HG03439 (cell line): ENCODE results near the gene CD200.

Source experiments
- ATAC-seq: cut with Tn5 transposase; IDR thresholded peaks from one replicate; pipeline ENCODE4 v1.9.1; 2021; ENCODE audit warnings: mild to moderate bottlenecking, moderate library complexity; ENCODE audit not compliant: unreplicated experiment

The CD200 gene

GRCh38 chr3:112327371-112327951 is 5.5 kb upstream of the CD200 start:
- ATAC-seq = peak; percentile 90

GRCh38 chr3:112331851-112332250 is 1.1 kb upstream of the CD200 start:
- ATAC-seq = no peak

DNA sequence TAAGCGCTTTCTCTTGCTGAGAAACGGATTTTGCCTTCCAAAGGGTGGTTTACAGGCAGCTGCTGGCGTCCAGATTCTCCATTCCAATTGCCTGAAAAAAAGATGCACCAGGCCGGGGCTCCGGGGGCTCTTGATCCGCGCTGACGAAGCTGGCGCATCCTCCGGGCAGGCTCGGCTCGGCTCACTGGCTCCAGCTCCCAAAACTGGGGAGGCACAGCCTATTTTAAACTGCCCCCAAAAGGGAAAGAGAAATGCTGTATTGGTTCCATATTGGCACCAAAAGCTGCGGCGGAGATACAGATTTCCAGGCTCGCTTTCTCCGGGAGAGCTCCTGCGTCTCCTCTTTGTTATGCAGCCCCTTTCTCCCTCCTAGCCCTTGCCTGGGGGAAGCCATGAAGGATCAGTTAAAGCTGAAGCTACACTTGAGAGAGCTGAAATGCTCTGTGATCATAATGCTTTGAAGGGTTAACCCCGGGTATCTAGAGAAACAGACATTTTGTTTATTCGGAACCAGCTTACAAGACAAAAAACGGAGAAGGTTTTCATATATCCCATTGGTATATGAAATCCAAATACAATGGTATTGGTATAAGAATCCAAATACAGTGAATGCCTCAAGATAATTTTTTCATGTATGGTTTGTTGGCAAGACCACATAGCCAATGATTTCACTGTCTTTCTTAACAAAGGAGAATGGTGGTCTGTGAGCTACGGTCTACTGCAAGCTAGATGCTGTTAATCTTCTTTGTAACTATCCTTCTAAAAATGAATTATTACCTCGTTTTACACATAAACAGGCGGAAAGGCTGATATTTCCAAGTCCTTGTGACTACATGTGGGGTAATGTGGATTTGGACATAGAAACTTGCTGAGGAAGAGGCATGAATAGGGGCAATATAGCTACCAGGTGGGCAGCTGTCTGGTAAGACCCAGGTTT is 693 bp downstream of the CD200 start:
- peak; percentile 45 for ATAC-seq

DNA sequence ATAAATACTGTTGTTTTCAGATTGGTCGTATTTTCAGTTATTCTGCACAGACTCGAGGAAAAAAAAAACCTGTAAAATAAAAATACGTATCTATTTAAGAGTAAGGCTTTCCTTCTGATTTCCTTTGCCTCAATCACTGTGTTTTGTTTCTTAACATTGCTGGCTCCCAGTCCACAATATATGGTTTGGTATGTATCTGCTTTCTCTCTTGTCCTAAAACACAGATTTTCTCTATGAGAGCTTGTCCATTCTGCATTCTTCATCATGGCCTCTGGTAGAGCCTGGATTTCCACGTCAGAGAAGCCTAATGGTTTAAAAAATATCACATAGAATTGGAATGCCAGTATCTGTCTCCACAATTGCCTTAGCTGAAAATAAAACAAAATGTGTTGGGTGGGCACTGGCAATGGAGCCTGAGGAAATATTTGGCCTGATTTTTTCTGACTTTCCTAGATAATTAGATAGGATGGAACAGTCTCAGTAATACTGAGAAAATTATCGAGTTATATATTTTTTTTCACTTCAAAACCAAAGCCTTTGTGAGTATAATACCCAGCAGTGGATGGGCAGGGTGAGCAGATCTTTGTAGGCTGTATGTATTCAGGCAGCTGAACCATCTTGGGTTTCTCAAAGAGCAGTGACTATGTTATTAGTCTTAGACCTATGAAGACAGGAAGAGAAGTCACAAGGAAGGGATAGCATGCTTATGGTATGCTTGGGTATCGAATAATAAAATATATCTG is 1.9 kb downstream of the CD200 start:
- ATAC-seq = no peak

DNA sequence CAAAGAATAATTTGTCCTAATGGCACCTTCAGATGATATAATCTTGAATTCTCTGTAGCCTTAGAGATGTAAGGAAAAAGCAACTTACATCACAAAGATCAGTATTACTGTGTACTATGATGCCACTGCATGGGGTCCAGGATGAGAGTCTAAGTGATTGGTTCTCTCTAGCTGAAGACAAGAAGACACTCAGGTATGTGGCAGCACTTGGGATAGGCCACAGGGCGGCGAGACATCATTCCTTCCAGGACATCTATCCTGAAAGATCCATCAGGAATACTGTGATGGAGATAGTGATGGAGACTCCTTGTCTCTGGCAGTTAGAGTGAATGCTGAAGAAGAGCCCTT is 2.5 kb downstream of the CD200 start:
- no peak for ATAC-seq

GRCh38 chr3:112338021-112338726 is 5.2 kb downstream of the CD200 start:
- ATAC-seq = no peak

DNA sequence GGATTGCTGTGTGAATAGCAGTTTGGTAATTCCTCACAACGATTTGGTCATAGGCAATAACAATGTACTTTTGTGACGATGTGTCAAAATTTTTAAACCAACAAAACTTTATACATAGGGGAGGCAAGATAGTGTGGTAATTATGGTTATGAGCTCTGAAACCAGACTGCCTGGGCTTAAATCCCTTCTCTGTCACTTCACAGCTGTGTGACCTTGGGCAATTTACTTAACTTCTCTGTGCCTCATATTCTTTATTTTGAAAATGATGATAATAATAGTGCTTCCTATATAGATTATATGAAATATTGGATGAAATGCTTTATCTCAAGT is 5.7 kb downstream of the CD200 start:
- no peak for ATAC-seq

DNA sequence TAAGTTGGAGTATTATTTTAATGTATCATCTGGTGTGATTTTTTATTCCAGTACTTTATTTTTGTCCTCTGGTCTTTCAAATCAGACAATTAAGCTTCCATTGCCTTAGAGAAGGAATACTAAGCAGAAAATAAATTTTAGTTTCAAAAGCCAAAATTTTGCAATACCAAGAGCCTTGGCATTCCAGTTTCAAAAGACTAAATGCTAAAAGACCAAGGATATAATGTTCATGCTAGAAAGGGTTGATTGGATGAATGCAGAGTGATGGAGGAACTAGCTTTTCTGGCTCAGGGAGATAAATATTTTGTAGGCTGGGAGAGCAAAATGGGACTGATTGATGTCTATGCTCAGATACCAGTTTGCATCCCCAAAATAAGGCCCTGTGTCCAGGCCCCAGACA is 6.2 kb downstream of the CD200 start:
- no peak for ATAC-seq

- no peak for ATAC-seq
Observed at GRCh38 chr3:112339609-112340008, 6.7 kb downstream of the CD200 start.

- ATAC-seq = no peak
Observed at GRCh38 chr3:112341386-112341785, 8.4 kb downstream of the CD200 start.

DNA sequence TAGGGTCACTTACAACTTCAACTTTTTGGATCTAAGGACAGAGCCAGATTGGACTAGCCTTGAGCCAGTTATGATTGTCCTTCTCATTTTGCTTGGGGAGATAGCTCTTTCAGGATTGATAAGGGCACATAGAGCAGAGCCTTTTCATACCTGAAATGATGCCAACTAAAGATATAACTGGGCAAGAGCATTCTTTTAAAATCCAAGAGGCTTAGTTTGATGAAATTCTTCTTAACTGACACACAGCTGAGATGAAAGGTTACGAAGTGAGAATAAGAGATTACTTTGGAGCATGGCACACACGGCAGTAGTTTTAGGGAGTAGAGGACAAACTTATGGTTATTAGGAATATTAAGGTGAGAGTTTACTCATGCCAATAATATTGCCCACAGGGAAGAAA is 12.7 kb downstream of the CD200 start:
- ATAC-seq = no peak

DNA sequence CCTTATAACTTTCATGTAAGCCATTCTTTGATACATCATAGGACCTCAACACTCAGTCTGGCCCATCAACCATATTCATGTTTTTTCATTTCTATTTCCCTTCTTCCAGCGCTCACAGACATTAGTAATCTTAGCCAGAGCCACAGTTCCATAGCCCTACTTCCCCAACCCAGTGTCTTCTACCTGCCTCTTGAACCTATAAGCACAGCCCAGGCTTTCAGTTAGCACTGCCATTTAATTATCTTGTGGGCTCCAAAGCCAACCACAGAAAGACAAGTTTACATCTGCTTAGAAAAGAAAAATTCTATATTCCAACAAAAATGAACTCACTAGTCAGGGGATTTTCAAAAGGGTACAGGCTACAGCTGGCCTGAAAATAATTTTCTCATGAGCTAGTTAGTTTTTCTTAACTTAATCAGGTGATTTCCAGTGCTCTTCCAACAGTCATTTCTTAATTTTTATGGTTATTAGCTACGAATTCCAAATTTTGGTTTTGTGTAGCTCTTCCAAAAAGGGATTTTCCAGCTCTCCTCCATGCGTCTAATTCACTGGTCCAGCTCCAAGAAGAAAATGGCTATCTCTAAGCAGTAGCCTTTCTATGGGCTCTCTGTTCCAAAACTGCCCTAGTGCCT is 13.7 kb downstream of the CD200 start:
- no peak for ATAC-seq

GRCh38 chr3:112348943-112349342 is 16.0 kb downstream of the CD200 start:
- no peak for ATAC-seq

DNA sequence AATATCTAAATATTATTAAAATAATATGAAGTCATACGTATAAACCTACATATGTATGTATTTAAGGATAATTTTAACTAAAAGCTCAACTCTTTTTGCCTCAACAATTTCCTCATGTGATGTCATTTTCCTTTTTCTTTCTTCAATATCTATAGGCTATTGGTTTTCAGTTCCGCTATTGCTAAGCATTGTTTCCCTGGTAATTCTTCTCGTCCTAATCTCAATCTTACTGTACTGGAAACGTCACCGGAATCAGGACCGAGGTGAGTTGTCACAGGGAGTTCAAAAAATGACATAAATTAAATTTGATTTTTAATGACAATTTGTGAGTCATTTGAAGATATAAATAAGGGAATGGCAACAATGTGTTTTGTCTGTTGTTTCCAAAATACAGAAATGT is 16.6 kb downstream of the CD200 start:
- no peak for ATAC-seq

- ATAC-seq = no peak
Observed at GRCh38 chr3:112350018-112350810, 17.3 kb downstream of the CD200 start.

DNA sequence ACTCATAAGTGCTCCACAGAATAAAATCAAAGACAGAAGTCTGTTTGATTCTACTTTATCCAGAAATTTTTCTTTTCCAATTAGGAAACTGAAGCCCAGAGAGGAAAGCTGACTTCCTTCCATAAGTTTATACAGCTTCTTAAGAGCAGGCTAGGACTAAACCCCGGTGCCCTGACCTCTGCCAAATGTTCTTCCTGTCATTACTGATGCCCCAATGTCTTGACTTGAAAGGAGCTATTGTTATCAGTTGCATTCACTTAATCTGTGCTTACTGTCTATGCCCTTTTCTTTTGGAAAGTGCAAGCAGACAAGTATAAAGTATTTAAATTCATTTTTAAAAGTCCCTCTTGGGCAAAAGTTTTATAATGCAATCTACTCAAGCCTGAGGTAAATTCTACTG is 18.1 kb downstream of the CD200 start:
- ATAC-seq = no peak

DNA sequence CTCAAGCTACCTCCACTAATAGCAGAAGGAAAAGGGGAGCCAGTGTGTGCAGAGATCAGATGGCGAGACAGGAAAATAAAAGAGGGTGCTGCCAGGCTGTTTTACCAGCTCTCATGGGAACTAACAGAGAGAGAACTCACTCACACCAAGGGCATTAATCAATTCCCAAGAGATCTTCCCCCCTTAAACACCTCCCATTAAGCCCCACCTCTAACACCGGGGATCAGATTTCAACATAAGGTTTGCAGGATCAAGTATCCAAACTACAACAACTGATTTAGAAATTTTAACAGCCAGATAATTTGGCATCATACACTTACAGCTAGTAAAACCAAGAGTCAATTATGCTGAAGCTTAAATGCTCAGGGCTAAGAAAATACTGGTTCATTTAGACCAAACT is 18.9 kb downstream of the CD200 start:
- ATAC-seq = no peak

- no peak for ATAC-seq
Observed at GRCh38 chr3:112352720-112353119, 19.8 kb downstream of the CD200 start.

DNA sequence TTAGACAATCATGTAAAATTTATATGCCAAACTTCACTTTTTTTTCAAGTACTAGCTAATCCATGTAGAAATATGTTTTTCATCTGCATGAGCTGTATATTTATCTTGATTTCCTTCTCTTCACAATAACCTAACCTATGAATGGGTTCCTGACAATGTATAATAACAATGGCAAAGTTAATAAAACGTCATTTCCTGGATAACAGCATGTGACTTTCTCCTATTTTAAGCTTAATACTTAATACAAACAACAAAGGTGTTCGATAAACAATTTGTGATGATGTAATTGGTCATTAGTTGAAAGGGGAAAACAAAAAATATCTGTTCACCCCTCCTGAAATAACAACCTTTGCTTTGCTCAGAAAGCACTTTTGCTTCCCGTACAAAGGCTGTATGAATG is 20.4 kb downstream of the CD200 start:
- ATAC-seq = no peak

DNA sequence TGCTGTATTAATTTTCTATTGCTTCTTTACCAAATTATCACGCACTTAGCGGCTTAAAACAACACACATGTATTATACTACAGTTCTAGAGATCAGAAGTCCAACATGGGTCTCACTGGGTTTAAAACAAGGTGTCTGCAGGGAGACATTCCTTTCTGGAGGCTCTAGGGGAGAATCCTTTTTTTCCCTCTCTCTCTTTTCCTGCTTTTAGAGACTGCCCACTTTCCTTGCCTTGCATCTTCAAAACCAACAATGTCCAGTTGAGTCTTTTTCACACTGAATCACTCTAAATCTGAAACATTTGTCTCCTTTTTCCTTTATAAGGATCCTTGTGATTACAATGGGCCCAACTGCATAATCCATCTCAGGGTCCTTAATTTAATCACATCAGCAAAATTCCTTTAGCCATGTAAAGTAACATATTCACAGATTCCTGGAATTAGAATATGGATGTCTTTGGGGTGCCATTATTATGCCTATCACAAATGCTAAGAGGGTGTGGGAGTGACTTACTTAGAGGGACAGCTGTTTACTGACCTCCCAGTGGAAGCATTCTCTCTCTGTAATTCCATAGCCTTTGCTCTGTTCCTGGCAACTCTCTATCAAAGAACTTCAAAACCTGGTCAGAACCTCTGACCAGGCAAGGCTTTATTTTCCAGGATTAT is 21.8 kb downstream of the CD200 start:
- ATAC-seq = no peak
